Peyer's patch (tissue), 4 donors: Measurements from ENCODE around the gene SLC46A3. TPM values are rescaled to one million over a fixed set of nuclear protein-coding genes. Genes with fewer than 3 reads are reported as not detected.

Experiments
- DNase-seq, 3 donors: peaks; one replicate each; pipeline ENCODE4 v3.0.0-alpha.2; 2017 to 2019
- H3K27ac ChIP-seq, 4 donors: fragments of 200-600 bp; sonication (generic); one replicate each; pipeline ENCODE4 v1.5.1; 2016 to 2019
- H3K27me3 ChIP-seq, 2 donors: fragments of 200-600 bp; sonication (generic); one replicate each; pipeline ENCODE4 v1.5.1; 2019
- H3K36me3 ChIP-seq, 3 donors: fragments of 200-600 bp; sonication (generic); one replicate each; pipeline ENCODE4 v1.5.1; 2016 to 2019
- H3K4me1 ChIP-seq, 4 donors: fragments of 200-600 bp; sonication (generic); one replicate each; pipeline ENCODE4 v1.5.1; 2016 to 2019
- H3K4me3 ChIP-seq, 4 donors: fragments of 200-600 bp; sonication (generic); 1 replicate in 3 of 4; 2 replicates in 1 of 4; pipeline ENCODE4 v1.5.1; 2016 to 2019; ENCODE audit warnings: mild to moderate bottlenecking in 1 of 4
- H3K9me3 ChIP-seq, 4 donors: fragments of 200-600 bp; sonication (generic); one replicate each; pipeline ENCODE4 v1.5.1; 2016 to 2019; ENCODE audit warnings: mild to moderate bottlenecking in 1 of 4
- CTCF ChIP-seq, 6 experiments: fragments of 450-650 bp in 4 of 6; fragments of 200-600 bp in 2 of 6; sonication (generic) in 1 of 6; IDR thresholded peaks; one replicate each; pipeline ENCODE4 v1.5.1; 2017 to 2019; ENCODE audit warnings: antibody characterized with exemption in 6 of 6, mild to moderate bottlenecking in 3 of 6, moderate library complexity in 1 of 6
- POLR2A ChIP-seq, 2 donors: fragments of 450-650 bp; IDR thresholded peaks; one replicate each; pipeline ENCODE4 v1.5.1; 2017; ENCODE audit warnings: antibody characterized with exemption in 2 of 2, mild to moderate bottlenecking in 2 of 2, moderate library complexity in 2 of 2
- small RNA-seq, 2 donors: library from RNA; depleted of rRNA; stranded (forward); fragments of <200 nt; gene quantifications; one replicate each; pipeline ENCODE3, GENCODE V24; 2016
- total RNA-seq, 4 donors: library from RNA; depleted of rRNA; stranded (reverse); fragments of >200 nt; gene quantifications; one replicate each; pipeline ENCODE4 v1.1.0, GENCODE V29; 2016

SLC46A3 gene
- total RNA-seq, 4 donors from 2014 or later: 10.7 to 198 (median 105) TPM

- peaks cover 0 to under 1% (median 0%) of the 10 kb centered on the region in 4 donors for H3K4me1 ChIP-seq
- DNase-seq: no peak
- no peak for TF ChIP-seq POLR2A (IDR thresholded peaks at IDR 0.05)
- TF ChIP-seq CTCF (IDR thresholded peaks at IDR 0.05): no peak
- H3K27ac ChIP-seq: no peak overlapping the region
- H3K4me3 ChIP-seq: no peak overlapping the region
- no peaks in the 10 kb centered on the region for H3K36me3 ChIP-seq
- no peaks in the 10 kb centered on the region for H3K9me3 ChIP-seq
- no peaks in the 10 kb centered on the region for H3K27me3 ChIP-seq
These were observed 66.9 kb downstream of the SLC46A3 start for GRCh38 chr13:28651810-28652401.

GRCh38 chr13:28650284-28650683 is 68.5 kb downstream of the SLC46A3 start:
- Histone ChIP-seq H3K36me3 (no peaks in the 10 kb centered on the region), H3K27me3 (no peaks in the 10 kb centered on the region), H3K4me3 (no peak overlapping the region), H3K4me1 (no peaks in the 10 kb centered on the region), H3K9me3 (no peaks in the 10 kb centered on the region), H3K27ac (no peak overlapping the region)
- DNase-seq: no peak
- TF ChIP-seq POLR2A (IDR thresholded peaks at IDR 0.05) (no peak), CTCF (IDR thresholded peaks at IDR 0.05) (no peak)

Small RNA genes lying within 50 kb of the gene (small RNA-seq; reads per million reads assigned to genes)
- 0 reads per million in 2 donors for gene RNU6-53P

Other genes starting within 250 kb of the SLC46A3 start
- 10 to 100 TPM in 1 of 4 donors, 1 to 10 TPM in 3; 3.0 to 14.0 (median 3.9) TPM for gene FLT1, start 223.8 kb downstream of the SLC46A3 start, total RNA-seq
- 10 to 100 TPM; 24.3 to 68.8 (median 43.2) TPM for gene POMP, start 59.8 kb downstream of the SLC46A3 start, total RNA-seq
- under 1 TPM in 3 of 4 donors, not detected in 1; 0.13 to 0.28 (median 0.18) TPM for gene MTUS2, start 101.4 kb upstream of the SLC46A3 start, total RNA-seq